HepG2 (cell line): ENCODE measurements around the gene PFKL. TPM values are rescaled to one million over a fixed set of nuclear protein-coding genes. Genes with fewer than 3 reads are reported as not detected.

Experiments
- ATAC-seq: fragments of 200-7000 bp; cut with Tn5 transposase; 3 replicates; pipeline ENCODE4 v1.9.1; 2020; ENCODE audit warnings: mild to moderate bottlenecking, moderate library complexity
- BruUV-seq: library from RNA; stranded (reverse); fragments of 400-500 nt; replicated peaks from 2 replicates; lab custom pipeline; 2021; lab: Mats Ljungman, UMichigan
- CTCF ChIA-PET: fragments of 300-600 bp; formaldehyde crosslinking; extraction: SDS; loops from one replicate; lab custom pipeline; 2021; ENCODE audit warnings: low total read pairs, inconsistent platforms, low intra/inter-chr PET ratio; lab: Yijun Ruan, JAX
- POLR2A ChIA-PET: fragments of 350-600 bp; sonication (Branson Sonifier 250); formaldehyde crosslinking; loops from one replicate; lab custom pipeline; 2020; ENCODE audit warnings: antibody characterized with exemption, inconsistent platforms; lab: Yijun Ruan, JAX
- DNase-seq: peaks from one replicate; pipeline ENCODE4 v3.0.0-alpha.2; 2015; ENCODE audit warnings: low spot score
- FAIRE-seq: peaks from 3 replicates; lab custom pipeline; 2011; peaks lifted over from hg19 to GRCh38; lab: Jason Lieb, UNC
- H2AFZ ChIP-seq: one replicate; pipeline ENCODE4 v1.6.1; 2011; ENCODE audit warnings: low read length, inconsistent platforms
- H3K27ac ChIP-seq: fragments of 300-600 bp; 3 replicates; pipeline ENCODE4 v1.8.0; 2011; ENCODE audit warnings: mixed run types, mild to moderate bottlenecking, mixed read lengths, low read length, inconsistent platforms; ENCODE audit not compliant: insufficient read depth; ENCODE audit errors: extremely low read length
- H3K27me3 ChIP-seq, 2 experiments: fragments of 200-600 bp in 1 of 2; 2 replicates in 1 of 2; 3 replicates in 1 of 2; pipeline versions ENCODE4 v1.6.0 to v1.8.0; 2011; ENCODE audit warnings: low read length in 2 of 2, mild to moderate bottlenecking in 2 of 2, moderate library complexity in 2 of 2, inconsistent platforms in 1 of 2; ENCODE audit not compliant: insufficient read depth in 2 of 2, control insufficient read depth in 1 of 2
- H3K36me3 ChIP-seq, 2 experiments: fragments of 200-600 bp in 1 of 2; replicated peaks in 1 of 2; 2 replicates in 1 of 2; 3 replicates in 1 of 2; pipeline versions ENCODE4 v1.5.1 to v1.8.0; 2011; ENCODE audit warnings: low read length in 2 of 2, inconsistent platforms in 1 of 2; ENCODE audit not compliant: insufficient read depth in 2 of 2, control insufficient read depth in 1 of 2
- H3K4me1 ChIP-seq: 2 replicates; pipeline ENCODE4 v1.5.1; 2012; ENCODE audit warnings: low read length, inconsistent platforms; ENCODE audit not compliant: insufficient read depth
- H3K4me2 ChIP-seq: 2 replicates; pipeline ENCODE4 v1.6.0; 2011; ENCODE audit warnings: low read depth, low read length, inconsistent platforms
- H3K4me3 ChIP-seq, 3 experiments: fragments of 200-600 bp in 1 of 3; sonication (generic), shearing (Covaris generic) in 1 of 3; replicated peaks in 1 of 3; 2 replicates each; pipeline ENCODE4 v1.5.1; 2011 to 2016; ENCODE audit warnings: low read length in 3 of 3, inconsistent platforms in 2 of 3, low read depth in 2 of 3, mild to moderate bottlenecking in 2 of 3, control low read depth in 1 of 3, mixed read lengths in 1 of 3; ENCODE audit not compliant: insufficient read depth in 1 of 3
- H3K79me2 ChIP-seq: one replicate; pipeline ENCODE4 v1.6.1; 2011; ENCODE audit warnings: low read length, inconsistent platforms; ENCODE audit not compliant: insufficient read depth
- H3K9ac ChIP-seq: 2 replicates; pipeline ENCODE4 v1.6.0; 2011; ENCODE audit warnings: mild to moderate bottlenecking, low read depth, low read length, inconsistent platforms; ENCODE audit not compliant: insufficient read depth
- H3K9me3 ChIP-seq: 2 replicates; pipeline ENCODE4 v1.5.1; 2012; ENCODE audit warnings: mild to moderate bottlenecking, low read length
- H4K20me1 ChIP-seq: 2 replicates; pipeline ENCODE4 v1.6.0; 2011; ENCODE audit warnings: inconsistent platforms, mild to moderate bottlenecking, low read length, moderate library complexity; ENCODE audit not compliant: insufficient read depth
- CCDC6 ChIP-seq: sonication (generic); formaldehyde crosslinking; IDR thresholded peaks from 2 replicates; pipeline ENCODE4 v1.8.1; 2022; ENCODE audit warnings: mild to moderate bottlenecking, missing genetic modification reagents, moderate library complexity
- ETV5 ChIP-seq: IDR thresholded peaks from 2 replicates; pipeline ENCODE4 v1.6.1; 2018; ENCODE audit warnings: missing biosample characterization, missing genetic modification reagents, inconsistent platforms, borderline replicate concordance
- IRX3 ChIP-seq: sonication (generic); formaldehyde crosslinking; IDR thresholded peaks from 2 replicates; pipeline ENCODE4 v1.8.1; 2023; ENCODE audit warnings: mild to moderate bottlenecking, low read depth, missing genetic modification reagents, borderline replicate concordance
- KDM5A ChIP-seq: fragments of 200-600 bp; sonication (generic); IDR thresholded peaks from 2 replicates; pipeline ENCODE4 v1.7.0; 2018; ENCODE audit warnings: antibody characterized with exemption, mild to moderate bottlenecking, low read length, borderline replicate concordance
- MBD4 ChIP-seq: IDR thresholded peaks from 2 replicates; pipeline ENCODE4 v1.6.1; 2012; ENCODE audit warnings: low read length, inconsistent platforms, borderline replicate concordance
- SP5 ChIP-seq: IDR thresholded peaks from 2 replicates; pipeline ENCODE4 v1.6.1; 2016; ENCODE audit warnings: low read depth, borderline replicate concordance
- SRSF9 ChIP-seq: fragments of 200-400 bp; formaldehyde crosslinking; IDR thresholded peaks from 2 replicates; pipeline ENCODE4 v1.6.1; 2018; ENCODE audit warnings: borderline replicate concordance, mild to moderate bottlenecking, low read depth, low read length; ENCODE audit not compliant: insufficient read depth, poor library complexity, severe bottlenecking
- ZFP90 ChIP-seq: sonication (generic); formaldehyde crosslinking; IDR thresholded peaks from 2 replicates; pipeline ENCODE4 v1.8.0; 2022; ENCODE audit warnings: missing genetic modification reagents, mild to moderate bottlenecking, inconsistent platforms, borderline replicate concordance
- ZNF207 ChIP-seq: fragments of 450-650 bp; IDR thresholded peaks from 2 replicates; pipeline ENCODE4 v1.6.1; 2016; ENCODE audit warnings: antibody characterized with exemption, borderline replicate concordance
- WGBS: methylation state at CpG from one replicate; pipeline ENCODE4 v1.1.6; 2017; ENCODE audit warnings: low lambda C conversion rate; 5-methylcytosine and 5-hydroxymethylcytosine counted together
- in situ Hi-C: cut with HindIII; loops from 2 replicates; pipeline ENCODE4 v1.10.0; 2017; ENCODE audit warnings: low pct_unique_long_range_greater_than_20kb; ENCODE audit not compliant: extremely low pct_ligation_motif_present
- intact Hi-C: fragments of 100-400 bp; cut with micrococcal nuclease; formaldehyde crosslinking; loops from one replicate; pipeline ENCODE4 v1.10.0; 2022; ENCODE audit not compliant: unreplicated experiment
- polyA plus RNA-seq, 8 experiments: library from polyadenylated mRNA; depleted of rRNA in 3 of 8; stranded (reverse) in 7 of 8; unstranded in 1 of 8; fragments of >200 nt; fragmentation: Illumina TruSeq in 4 of 8; extraction: Trizol in 4 of 8; gene quantifications; 2 replicates each; pipeline versions ENCODE4 v1.2.1 to v1.2.3, GENCODE V29; 2011 to 2016; ENCODE audit warnings: low read depth in 4 of 8, missing spikeins in 1 of 8, mixed read lengths in 1 of 8; ENCODE audit not compliant: insufficient read depth in 1 of 8
- total RNA-seq, 5 experiments: library from RNA; depleted of rRNA; stranded (reverse); fragments of >200 nt; fragmentation: Illumina TruSeq; extraction: Trizol; gene quantifications; 2 replicates each; pipeline ENCODE4 v1.2.3, GENCODE V29; 2016; ENCODE audit warnings: low read depth in 1 of 5
- TF ChIP-seq, protein P1 (sequence below): sonication (generic); formaldehyde crosslinking; IDR thresholded peaks from 2 replicates; pipeline ENCODE4 v1.8.1; 2023; ENCODE audit warnings: mild to moderate bottlenecking, missing genetic modification reagents
- TF ChIP-seq, protein P2 (sequence below): sonication (generic); formaldehyde crosslinking; IDR thresholded peaks from 2 replicates; pipeline ENCODE4 v1.5.1; 2020; ENCODE audit warnings: mild to moderate bottlenecking, moderate library complexity, missing genetic modification reagents
- TF ChIP-seq, protein P3 (sequence below): sonication (generic); formaldehyde crosslinking; IDR thresholded peaks from 2 replicates; pipeline ENCODE4 v1.5.0; 2020; ENCODE audit warnings: mild to moderate bottlenecking, missing genetic modification reagents
- TF ChIP-seq, protein P4 (sequence below): IDR thresholded peaks from 2 replicates; pipeline ENCODE4 v1.6.1; 2016; ENCODE audit warnings: low read depth
- TF ChIP-seq, protein P5 (sequence below): sonication (generic); formaldehyde crosslinking; conservative IDR thresholded peaks from 2 replicates; pipeline ENCODE4 v1.4.0; 2020; ENCODE audit warnings: missing genetic modification reagents
- TF ChIP-seq, protein P6 (sequence below): fragments of 450-650 bp; IDR thresholded peaks from 2 replicates; pipeline ENCODE4 v1.6.1; 2016

Gene PFKL
- total and polyA plus RNA-seq, 2 of the 13 experiments (the other 11 are each of a cell fraction or from before 2014, with no cell fraction given) = 92.8 to 106 TPM

DNA sequence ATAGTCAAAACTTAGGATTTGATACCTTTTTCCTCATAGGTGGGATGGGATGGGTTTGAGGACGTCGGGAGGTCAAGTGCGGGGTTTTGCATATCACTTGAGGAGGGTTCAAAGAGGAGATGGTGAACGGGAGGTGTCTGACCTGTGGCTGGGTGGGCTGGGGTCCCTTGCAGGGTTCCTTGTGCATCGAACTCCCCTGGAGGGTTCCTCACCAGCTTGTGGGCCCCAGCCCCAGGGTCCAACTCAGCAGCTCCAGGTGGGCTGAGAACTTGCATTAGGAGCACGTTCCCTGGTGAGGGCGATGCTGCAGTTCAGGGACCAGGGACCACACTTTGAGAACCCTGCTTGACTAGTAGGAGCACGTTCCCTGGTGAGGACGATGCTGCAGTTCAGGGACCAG lies 76.8 kb downstream of the PFKL start:
- POLR2A ChIA-PET = no interaction called here
- Histone ChIP-seq H3K27ac (no peak overlapping the region), H3K36me3 (no peaks in the 10 kb centered on the region), H2AFZ (no peak overlapping the region), H3K27me3 (peaks cover 16 to 53% of the 10 kb centered on the region in 2 experiments), H3K9ac (no peak overlapping the region), H3K4me3 (no peak overlapping the region), H4K20me1 (no peaks in the 10 kb centered on the region), H3K4me1 (no peaks in the 10 kb centered on the region), H3K4me2 (no peak overlapping the region), H3K9me3 (no peaks in the 10 kb centered on the region), H3K79me2 (no peaks in the 10 kb centered on the region)
- in situ Hi-C loops (loop anchor here (5.0 kb wide), 2 partner anchors 51 to 106 kb away; no protein-coding TSS in a partner anchor), intact Hi-C loops (no loop called here)
- DNase-seq (no peak), FAIRE-seq (no peak), ATAC-seq (no peak)
- no TSS peak for BruUV-seq
- 29% methylated on average over 6 of the region's 9 CpGs for WGBS
- CTCF ChIA-PET = no interaction called here
- TF ChIP-seq, protein P1, sequence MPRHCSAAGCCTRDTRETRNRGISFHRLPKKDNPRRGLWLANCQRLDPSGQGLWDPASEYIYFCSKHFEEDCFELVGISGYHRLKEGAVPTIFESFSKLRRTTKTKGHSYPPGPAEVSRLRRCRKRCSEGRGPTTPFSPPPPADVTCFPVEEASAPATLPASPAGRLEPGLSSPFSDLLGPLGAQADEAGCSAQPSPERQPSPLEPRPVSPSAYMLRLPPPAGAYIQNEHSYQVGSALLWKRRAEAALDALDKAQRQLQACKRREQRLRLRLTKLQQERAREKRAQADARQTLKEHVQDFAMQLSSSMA = no peak
- TF ChIP-seq SP5 (CRISPR knock-in tag) (no peak), IRX3 (CRISPR knock-in tag) (no peak), ZFP90 (CRISPR knock-in tag) (no peak), MBD4 (no peak), SRSF9 (no peak), ZNF207 (no peak), ETV5 (CRISPR knock-in tag) (no peak), CCDC6 (CRISPR knock-in tag) (no peak), KDM5A (no peak)
- TF ChIP-seq, protein P2, sequence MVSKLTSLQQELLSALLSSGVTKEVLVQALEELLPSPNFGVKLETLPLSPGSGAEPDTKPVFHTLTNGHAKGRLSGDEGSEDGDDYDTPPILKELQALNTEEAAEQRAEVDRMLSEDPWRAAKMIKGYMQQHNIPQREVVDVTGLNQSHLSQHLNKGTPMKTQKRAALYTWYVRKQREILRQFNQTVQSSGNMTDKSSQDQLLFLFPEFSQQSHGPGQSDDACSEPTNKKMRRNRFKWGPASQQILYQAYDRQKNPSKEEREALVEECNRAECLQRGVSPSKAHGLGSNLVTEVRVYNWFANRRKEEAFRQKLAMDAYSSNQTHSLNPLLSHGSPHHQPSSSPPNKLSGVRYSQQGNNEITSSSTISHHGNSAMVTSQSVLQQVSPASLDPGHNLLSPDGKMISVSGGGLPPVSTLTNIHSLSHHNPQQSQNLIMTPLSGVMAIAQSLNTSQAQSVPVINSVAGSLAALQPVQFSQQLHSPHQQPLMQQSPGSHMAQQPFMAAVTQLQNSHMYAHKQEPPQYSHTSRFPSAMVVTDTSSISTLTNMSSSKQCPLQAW (CRISPR knock-in tag) = no peak
- TF ChIP-seq, protein P3, sequence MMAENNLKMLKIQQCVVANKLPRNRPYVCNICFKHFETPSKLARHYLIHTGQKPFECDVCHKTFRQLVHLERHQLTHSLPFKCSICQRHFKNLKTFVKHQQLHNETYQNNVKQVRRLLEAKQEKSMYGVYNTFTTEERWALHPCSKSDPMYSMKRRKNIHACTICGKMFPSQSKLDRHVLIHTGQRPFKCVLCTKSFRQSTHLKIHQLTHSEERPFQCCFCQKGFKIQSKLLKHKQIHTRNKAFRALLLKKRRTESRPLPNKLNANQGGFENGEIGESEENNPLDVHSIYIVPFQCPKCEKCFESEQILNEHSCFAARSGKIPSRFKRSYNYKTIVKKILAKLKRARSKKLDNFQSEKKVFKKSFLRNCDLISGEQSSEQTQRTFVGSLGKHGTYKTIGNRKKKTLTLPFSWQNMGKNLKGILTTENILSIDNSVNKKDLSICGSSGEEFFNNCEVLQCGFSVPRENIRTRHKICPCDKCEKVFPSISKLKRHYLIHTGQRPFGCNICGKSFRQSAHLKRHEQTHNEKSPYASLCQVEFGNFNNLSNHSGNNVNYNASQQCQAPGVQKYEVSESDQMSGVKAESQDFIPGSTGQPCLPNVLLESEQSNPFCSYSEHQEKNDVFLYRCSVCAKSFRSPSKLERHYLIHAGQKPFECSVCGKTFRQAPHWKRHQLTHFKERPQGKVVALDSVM (CRISPR knock-in tag) = no peak
- TF ChIP-seq, protein P4, sequence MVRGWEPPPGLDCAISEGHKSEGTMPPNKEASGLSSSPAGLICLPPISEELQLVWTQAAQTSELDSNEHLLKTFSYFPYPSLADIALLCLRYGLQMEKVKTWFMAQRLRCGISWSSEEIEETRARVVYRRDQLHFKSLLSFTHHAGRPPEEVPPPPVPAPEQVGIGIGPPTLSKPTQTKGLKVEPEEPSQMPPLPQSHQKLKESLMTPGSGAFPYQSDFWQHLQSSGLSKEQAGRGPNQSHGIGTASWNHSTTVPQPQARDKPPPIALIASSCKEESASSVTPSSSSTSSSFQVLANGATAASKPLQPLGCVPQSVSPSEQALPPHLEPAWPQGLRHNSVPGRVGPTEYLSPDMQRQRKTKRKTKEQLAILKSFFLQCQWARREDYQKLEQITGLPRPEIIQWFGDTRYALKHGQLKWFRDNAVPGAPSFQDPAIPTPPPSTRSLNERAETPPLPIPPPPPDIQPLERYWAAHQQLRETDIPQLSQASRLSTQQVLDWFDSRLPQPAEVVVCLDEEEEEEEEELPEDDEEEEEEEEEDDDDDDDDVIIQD (CRISPR knock-in tag) = no peak
- TF ChIP-seq, protein P5, sequence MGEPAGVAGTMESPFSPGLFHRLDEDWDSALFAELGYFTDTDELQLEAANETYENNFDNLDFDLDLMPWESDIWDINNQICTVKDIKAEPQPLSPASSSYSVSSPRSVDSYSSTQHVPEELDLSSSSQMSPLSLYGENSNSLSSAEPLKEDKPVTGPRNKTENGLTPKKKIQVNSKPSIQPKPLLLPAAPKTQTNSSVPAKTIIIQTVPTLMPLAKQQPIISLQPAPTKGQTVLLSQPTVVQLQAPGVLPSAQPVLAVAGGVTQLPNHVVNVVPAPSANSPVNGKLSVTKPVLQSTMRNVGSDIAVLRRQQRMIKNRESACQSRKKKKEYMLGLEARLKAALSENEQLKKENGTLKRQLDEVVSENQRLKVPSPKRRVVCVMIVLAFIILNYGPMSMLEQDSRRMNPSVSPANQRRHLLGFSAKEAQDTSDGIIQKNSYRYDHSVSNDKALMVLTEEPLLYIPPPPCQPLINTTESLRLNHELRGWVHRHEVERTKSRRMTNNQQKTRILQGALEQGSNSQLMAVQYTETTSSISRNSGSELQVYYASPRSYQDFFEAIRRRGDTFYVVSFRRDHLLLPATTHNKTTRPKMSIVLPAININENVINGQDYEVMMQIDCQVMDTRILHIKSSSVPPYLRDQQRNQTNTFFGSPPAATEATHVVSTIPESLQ (CRISPR knock-in tag) = no peak
- TF ChIP-seq, protein P6, sequence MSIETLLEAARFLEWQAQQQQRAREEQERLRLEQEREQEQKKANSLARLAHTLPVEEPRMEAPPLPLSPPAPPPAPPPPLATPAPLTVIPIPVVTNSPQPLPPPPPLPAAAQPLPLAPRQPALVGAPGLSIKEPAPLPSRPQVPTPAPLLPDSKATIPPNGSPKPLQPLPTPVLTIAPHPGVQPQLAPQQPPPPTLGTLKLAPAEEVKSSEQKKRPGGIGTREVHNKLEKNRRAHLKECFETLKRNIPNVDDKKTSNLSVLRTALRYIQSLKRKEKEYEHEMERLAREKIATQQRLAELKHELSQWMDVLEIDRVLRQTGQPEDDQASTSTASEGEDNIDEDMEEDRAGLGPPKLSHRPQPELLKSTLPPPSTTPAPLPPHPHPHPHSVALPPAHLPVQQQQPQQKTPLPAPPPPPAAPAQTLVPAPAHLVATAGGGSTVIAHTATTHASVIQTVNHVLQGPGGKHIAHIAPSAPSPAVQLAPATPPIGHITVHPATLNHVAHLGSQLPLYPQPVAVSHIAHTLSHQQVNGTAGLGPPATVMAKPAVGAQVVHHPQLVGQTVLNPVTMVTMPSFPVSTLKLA = no peak
